MM.1S (cell line): ENCODE results near the gene ZDHHC21.

Experiments used
- EZH2 ChIP-seq: fragments of 300-600 bp; sonication (generic); optimal IDR thresholded peaks from 2 replicates; pipeline ENCODE3; 2017; ENCODE audit warnings: low read depth, mild to moderate bottlenecking, antibody characterized with exemption, low read length, mixed read lengths
- TF ChIP-seq, protein P1 (sequence below): fragments of 300-600 bp; sonication (generic); IDR thresholded peaks from 2 replicates; pipeline ENCODE4 v1.5.1; 2016; ENCODE audit warnings: antibody characterized with exemption, low read length, mixed read lengths

- TF ChIP-seq, protein P1, sequence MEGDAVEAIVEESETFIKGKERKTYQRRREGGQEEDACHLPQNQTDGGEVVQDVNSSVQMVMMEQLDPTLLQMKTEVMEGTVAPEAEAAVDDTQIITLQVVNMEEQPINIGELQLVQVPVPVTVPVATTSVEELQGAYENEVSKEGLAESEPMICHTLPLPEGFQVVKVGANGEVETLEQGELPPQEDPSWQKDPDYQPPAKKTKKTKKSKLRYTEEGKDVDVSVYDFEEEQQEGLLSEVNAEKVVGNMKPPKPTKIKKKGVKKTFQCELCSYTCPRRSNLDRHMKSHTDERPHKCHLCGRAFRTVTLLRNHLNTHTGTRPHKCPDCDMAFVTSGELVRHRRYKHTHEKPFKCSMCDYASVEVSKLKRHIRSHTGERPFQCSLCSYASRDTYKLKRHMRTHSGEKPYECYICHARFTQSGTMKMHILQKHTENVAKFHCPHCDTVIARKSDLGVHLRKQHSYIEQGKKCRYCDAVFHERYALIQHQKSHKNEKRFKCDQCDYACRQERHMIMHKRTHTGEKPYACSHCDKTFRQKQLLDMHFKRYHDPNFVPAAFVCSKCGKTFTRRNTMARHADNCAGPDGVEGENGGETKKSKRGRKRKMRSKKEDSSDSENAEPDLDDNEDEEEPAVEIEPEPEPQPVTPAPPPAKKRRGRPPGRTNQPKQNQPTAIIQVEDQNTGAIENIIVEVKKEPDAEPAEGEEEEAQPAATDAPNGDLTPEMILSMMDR, result no peak
- TF ChIP-seq EZH2, result no peak
Measured at GRCh38 chr9:14565352-14566016, 127.7 kb downstream of the ZDHHC21 start.
